Right lobe of liver (tissue), 4 donors: ENCODE results near the gene STEAP1B.

Experiments used
- POLR2A ChIP-seq: fragments of 450-650 bp; IDR thresholded peaks from one replicate; pipeline ENCODE4 v1.6.1; 2017; ENCODE audit warnings: antibody characterized with exemption, mild to moderate bottlenecking
- TF ChIP-seq, protein P1 (sequence below), 4 donors: fragments of 200-600 bp in 3 of 4; fragments of 450-650 bp in 1 of 4; IDR thresholded peaks; one replicate each; pipeline versions ENCODE4 v1.5.1 to v1.8.0; 2016 to 2022; ENCODE audit warnings: antibody characterized with exemption in 4 of 4, mild to moderate bottlenecking in 2 of 4
- donor health status: DM: no; HTN: no; CAD: no.
- donor health status: DM: no; HTN: no; CAD: no.
- donor health status: DM: no; HTN: yes; CAD: no.

DNA sequence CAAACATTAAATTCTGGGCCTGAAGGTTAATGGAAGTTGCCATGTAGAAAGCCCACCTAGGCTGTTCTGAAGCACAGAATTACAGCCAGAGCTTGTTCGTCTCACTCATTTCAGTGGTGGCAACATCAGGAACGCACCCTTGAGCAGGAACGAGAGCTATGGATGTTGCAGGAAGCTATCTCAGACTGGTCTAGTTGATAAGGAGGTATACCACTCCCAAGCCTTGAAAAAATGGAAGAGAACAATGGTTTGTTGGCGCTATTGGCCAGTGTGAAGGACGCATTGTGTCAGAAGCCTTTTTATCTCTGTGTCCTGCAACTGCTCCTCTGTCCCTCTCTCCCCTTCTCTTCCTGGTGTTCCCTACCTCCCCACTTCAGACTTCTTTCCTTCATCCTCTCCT, 82.1 kb downstream of the STEAP1B start:
- TF ChIP-seq, protein P1, sequence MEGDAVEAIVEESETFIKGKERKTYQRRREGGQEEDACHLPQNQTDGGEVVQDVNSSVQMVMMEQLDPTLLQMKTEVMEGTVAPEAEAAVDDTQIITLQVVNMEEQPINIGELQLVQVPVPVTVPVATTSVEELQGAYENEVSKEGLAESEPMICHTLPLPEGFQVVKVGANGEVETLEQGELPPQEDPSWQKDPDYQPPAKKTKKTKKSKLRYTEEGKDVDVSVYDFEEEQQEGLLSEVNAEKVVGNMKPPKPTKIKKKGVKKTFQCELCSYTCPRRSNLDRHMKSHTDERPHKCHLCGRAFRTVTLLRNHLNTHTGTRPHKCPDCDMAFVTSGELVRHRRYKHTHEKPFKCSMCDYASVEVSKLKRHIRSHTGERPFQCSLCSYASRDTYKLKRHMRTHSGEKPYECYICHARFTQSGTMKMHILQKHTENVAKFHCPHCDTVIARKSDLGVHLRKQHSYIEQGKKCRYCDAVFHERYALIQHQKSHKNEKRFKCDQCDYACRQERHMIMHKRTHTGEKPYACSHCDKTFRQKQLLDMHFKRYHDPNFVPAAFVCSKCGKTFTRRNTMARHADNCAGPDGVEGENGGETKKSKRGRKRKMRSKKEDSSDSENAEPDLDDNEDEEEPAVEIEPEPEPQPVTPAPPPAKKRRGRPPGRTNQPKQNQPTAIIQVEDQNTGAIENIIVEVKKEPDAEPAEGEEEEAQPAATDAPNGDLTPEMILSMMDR (IDR thresholded peaks at IDR 0.05), result no peak
- TF ChIP-seq POLR2A, result no peak
